ENCODE data around the gene IP6K2. TPM values are rescaled to one million over a fixed set of nuclear protein-coding genes. Genes with fewer than 3 reads are reported as not detected.

Gene IP6K2
- total RNA-seq, 1 donor from 2014 or later: 182 TPM

GRCh38 chr3:48696601-48697000 is 20.4 kb downstream of the IP6K2 start:
- peaks cover 4% of the 10 kb centered on the region for H3K27me3 Mint-ChIP-seq (ENCODE audit: unreplicated experiment)
- H3K9me3 Mint-ChIP-seq (ENCODE audit: unreplicated experiment): peaks cover 12% of the 10 kb centered on the region
- DNase-seq: no peak
- H3K4me3 Mint-ChIP-seq (ENCODE audit: unreplicated experiment): peak overlapping the region; percentile 32
- H3K36me3 Mint-ChIP-seq (ENCODE audit: unreplicated experiment): peaks cover 4% of the 10 kb centered on the region
- H3K4me1 Mint-ChIP-seq (ENCODE audit: low read depth, unreplicated experiment): peaks cover 19% of the 10 kb centered on the region
- peak overlapping the region; percentile 77 for H3K27ac Mint-ChIP-seq (ENCODE audit: unreplicated experiment)
- no peak for TF ChIP-seq CTCF (IDR thresholded peaks at IDR 0.05; ENCODE audit: partially characterized antibody, unreplicated experiment)

DNA sequence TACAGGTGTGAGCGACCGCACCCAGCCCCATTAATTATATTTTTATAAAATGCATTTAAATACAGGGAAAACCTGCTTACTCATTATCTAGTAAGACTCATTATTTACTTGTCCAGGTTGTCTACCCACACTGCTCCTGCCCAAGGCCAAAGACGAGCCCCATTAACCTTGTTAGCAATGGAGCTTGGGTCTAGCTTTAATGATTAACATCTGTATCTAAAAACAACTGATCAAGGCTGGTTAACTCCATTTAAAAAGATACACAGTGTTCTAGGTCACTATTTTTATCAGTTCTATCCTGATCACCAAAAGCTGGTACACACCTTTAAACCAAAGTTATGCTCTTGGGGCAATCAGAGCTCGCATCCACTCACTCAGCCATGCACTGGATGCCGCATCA is 20.9 kb downstream of the IP6K2 start:
- no peak for DNase-seq
- H3K4me1 Mint-ChIP-seq (ENCODE audit: low read depth, unreplicated experiment): peaks cover 19% of the 10 kb centered on the region
- no peak for TF ChIP-seq CTCF (IDR thresholded peaks at IDR 0.05; ENCODE audit: partially characterized antibody, unreplicated experiment)
- peaks cover 5% of the 10 kb centered on the region for H3K36me3 Mint-ChIP-seq (ENCODE audit: unreplicated experiment)
- peaks cover 4% of the 10 kb centered on the region for H3K27me3 Mint-ChIP-seq (ENCODE audit: unreplicated experiment)
- H3K27ac Mint-ChIP-seq (ENCODE audit: unreplicated experiment): peak overlapping the region; percentile 77
- peak overlapping the region; percentile 32 for H3K4me3 Mint-ChIP-seq (ENCODE audit: unreplicated experiment)
- H3K9me3 Mint-ChIP-seq (ENCODE audit: unreplicated experiment): peaks cover 12% of the 10 kb centered on the region

GRCh38 chr3:48695393-48695753 is 21.6 kb downstream of the IP6K2 start:
- no peak for TF ChIP-seq CTCF (IDR thresholded peaks at IDR 0.05; ENCODE audit: partially characterized antibody, unreplicated experiment)
- Mint-ChIP-seq H3K36me3 (ENCODE audit: unreplicated experiment) (peaks cover 8% of the 10 kb centered on the region), H3K27ac (ENCODE audit: unreplicated experiment) (peak overlapping the region; percentile 95), H3K9me3 (ENCODE audit: unreplicated experiment) (peaks cover 12% of the 10 kb centered on the region), H3K27me3 (ENCODE audit: unreplicated experiment) (peaks cover 4% of the 10 kb centered on the region), H3K4me3 (ENCODE audit: unreplicated experiment) (peak overlapping the region; percentile 84), H3K4me1 (ENCODE audit: low read depth, unreplicated experiment) (peaks cover 19% of the 10 kb centered on the region)
- peak; percentile 70 for DNase-seq

DNA sequence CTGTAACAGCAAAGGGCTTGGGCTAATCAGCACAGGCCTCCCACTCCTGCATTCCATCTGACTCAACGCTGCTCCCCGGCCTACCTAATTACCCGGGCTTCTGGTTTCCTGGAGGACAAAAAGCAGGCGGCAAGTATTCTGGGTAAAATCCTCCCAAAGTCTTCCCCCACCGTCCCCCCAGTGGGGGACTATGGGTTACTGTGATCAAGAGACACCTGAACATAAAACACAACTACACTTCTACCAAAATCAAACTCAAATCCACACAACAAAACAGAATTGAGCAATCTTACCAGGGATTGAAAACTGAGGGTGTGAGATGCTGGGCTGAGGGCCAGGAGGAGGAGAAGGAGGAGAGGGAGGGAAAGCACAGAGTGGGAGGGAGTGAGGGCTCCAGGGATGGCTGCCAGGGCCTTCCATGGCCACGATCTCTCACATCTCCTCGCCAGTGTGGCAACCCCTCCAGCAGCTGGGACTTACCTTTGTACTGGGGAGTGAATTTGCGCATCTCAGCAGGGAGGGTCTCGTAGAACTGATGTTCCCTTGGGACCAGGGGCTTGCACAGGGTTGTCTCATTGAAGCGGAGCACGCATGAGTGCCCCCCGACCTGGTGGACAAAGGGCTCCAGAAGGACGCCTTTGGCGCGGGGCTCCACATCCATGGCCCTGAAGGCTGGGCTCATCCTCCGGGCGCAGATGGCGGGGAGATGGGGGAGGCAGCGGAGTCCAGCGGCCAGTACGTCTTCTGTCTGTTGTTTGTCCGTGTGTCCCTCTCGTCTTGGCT is 22.2 kb downstream of the IP6K2 start:
- Mint-ChIP-seq H3K27me3 (ENCODE audit: unreplicated experiment) (peaks cover 4% of the 10 kb centered on the region), H3K27ac (ENCODE audit: unreplicated experiment) (peak overlapping the region; percentile 95), H3K9me3 (ENCODE audit: unreplicated experiment) (peaks cover 10% of the 10 kb centered on the region), H3K4me3 (ENCODE audit: unreplicated experiment) (peak overlapping the region; percentile 84), H3K4me1 (ENCODE audit: low read depth, unreplicated experiment) (peaks cover 19% of the 10 kb centered on the region), H3K36me3 (ENCODE audit: unreplicated experiment) (peaks cover 8% of the 10 kb centered on the region)
- DNase-seq: peak; percentile 35
- TF ChIP-seq CTCF (IDR thresholded peaks at IDR 0.05; ENCODE audit: partially characterized antibody, unreplicated experiment): no peak

- H3K27me3 Mint-ChIP-seq (ENCODE audit: unreplicated experiment): peaks cover 4% of the 10 kb centered on the region
- peak overlapping the region; percentile 66 for H3K27ac Mint-ChIP-seq (ENCODE audit: unreplicated experiment)
- peaks cover 10% of the 10 kb centered on the region for H3K9me3 Mint-ChIP-seq (ENCODE audit: unreplicated experiment)
- peak overlapping the region; percentile 63 for H3K4me3 Mint-ChIP-seq (ENCODE audit: unreplicated experiment)
- peaks cover 8% of the 10 kb centered on the region for H3K36me3 Mint-ChIP-seq (ENCODE audit: unreplicated experiment)
- H3K4me1 Mint-ChIP-seq (ENCODE audit: low read depth, unreplicated experiment): peaks cover 19% of the 10 kb centered on the region
- DNase-seq: no peak
- no peak for TF ChIP-seq CTCF (IDR thresholded peaks at IDR 0.05; ENCODE audit: partially characterized antibody, unreplicated experiment)
Measured at GRCh38 chr3:48693826-48694225, 23.2 kb downstream of the IP6K2 start.
